Erythroblast (primary cell): ENCODE data around the gene UBE2I.

ENCODE experiments used
- GATA1 ChIP-seq: IDR thresholded peaks from 2 replicates; pipeline ENCODE4 v1.6.1; 2011; ENCODE audit warnings: low read depth, mild to moderate bottlenecking, control low read depth, low read length, moderate library complexity
- POLR2A ChIP-seq: IDR thresholded peaks from 2 replicates; pipeline ENCODE4 v1.6.1; 2011; ENCODE audit warnings: mild to moderate bottlenecking, low read length

DNA sequence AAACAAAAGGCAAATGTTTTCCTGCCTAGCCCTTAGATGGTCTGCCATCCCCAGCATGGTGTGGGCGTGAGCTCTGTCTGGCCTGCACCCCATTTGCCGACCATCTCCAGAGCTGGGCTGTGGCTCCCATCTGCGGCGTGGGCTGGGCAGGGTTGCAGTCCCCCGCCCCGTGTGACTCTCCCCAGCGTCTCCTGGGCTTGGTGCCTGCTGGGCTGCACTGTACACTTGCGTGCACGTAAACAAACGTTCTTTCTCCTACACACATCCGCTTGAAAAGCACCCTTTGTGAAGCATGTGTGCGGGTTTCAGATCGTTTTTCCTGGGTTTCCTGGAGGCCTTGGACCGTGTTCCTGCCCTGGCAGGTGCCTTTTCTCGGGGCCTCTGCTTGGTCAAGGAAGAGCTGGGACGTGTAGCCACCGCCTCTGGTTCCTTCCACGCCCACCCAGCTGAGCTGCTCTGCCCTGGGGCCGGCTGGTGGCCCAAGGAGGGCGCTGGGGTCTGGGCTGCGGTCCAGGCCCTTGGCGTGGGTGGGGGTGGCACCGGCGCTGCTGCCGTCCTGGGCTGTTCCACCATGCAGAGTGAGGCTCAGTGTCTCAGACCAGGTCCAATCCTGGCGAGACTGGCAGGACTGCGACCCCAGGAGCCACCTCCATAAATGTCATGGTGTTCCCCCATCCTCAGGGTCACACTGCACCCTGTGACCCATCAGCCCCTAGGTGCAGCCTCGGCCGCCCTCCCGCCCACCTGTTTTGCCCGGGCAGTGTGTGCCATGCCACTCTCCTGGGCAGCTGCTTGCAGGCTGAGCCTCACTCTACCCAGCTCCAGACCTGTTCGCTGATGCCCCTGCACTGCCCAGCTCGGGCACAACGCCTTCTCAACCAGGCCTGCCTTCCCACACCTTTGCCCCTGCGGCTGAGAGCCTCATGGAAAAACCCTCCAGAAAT is 14.1 kb downstream of the UBE2I start:
- TF ChIP-seq POLR2A = no peak
- TF ChIP-seq GATA1 = no peak
